Heart left ventricle (tissue), 16 donors: Measurements from ENCODE around the gene ZNF44. TPM values are rescaled to one million over a fixed set of nuclear protein-coding genes. Genes with fewer than 3 reads are reported as not detected.
A peak's percentile ranks its signal among the peaks of the same experiment; 100 is the strongest.

Experiments
- ATAC-seq, 4 donors: fragments of 200-7000 bp; cut with Tn5 transposase; one replicate each; pipeline ENCODE4 v1.9.1; 2020 to 2022; ENCODE audit warnings: moderate library complexity in 4 of 4, mild to moderate bottlenecking in 3 of 4, moderate number of reproducible peaks in 1 of 4
- DNase-seq, 5 donors: peaks; one replicate each; pipeline ENCODE4 v3.0.0-alpha.2; 2020
- H3K27ac ChIP-seq, 12 donors: fragments of 200-600 bp; sonication (generic) in 4 of 12; one replicate each; pipeline versions ENCODE4 v1.5.0 to v1.8.0; 2016 to 2022; ENCODE audit warnings: mild to moderate bottlenecking in 2 of 12
- H3K27me3 ChIP-seq, 9 donors: fragments of 200-600 bp; sonication (generic) in 2 of 9; one replicate each; pipeline versions ENCODE4 v1.5.1 to v1.8.0; 2016 to 2022; ENCODE audit warnings: mild to moderate bottlenecking in 3 of 9
- H3K36me3 ChIP-seq, 9 donors: fragments of 200-600 bp; sonication (generic) in 2 of 9; one replicate each; pipeline versions ENCODE4 v1.5.0 to v1.8.0; 2018 to 2022; ENCODE audit warnings: mild to moderate bottlenecking in 2 of 9
- H3K4me1 ChIP-seq, 12 donors: fragments of 200-600 bp; sonication (generic) in 4 of 12; one replicate each; pipeline versions ENCODE4 v1.5.0 to v1.8.0; 2016 to 2022; ENCODE audit warnings: mild to moderate bottlenecking in 3 of 12
- H3K4me3 ChIP-seq, 12 donors: fragments of 200-600 bp; sonication (generic) in 4 of 12; one replicate each; pipeline versions ENCODE4 v1.5.0 to v1.8.0; 2017 to 2022; ENCODE audit warnings: mild to moderate bottlenecking in 9 of 12, moderate library complexity in 4 of 12
- H3K9me3 ChIP-seq, 12 donors: fragments of 200-600 bp; sonication (generic) in 4 of 12; one replicate each; pipeline versions ENCODE4 v1.5.0 to v1.8.0; 2016 to 2022; ENCODE audit warnings: mild to moderate bottlenecking in 1 of 12
- CTCF ChIP-seq, 12 donors: fragments of 200-600 bp; sonication (generic) in 4 of 12; IDR thresholded peaks; one replicate each; pipeline versions ENCODE4 v1.5.0 to v1.8.0; 2018 to 2022; ENCODE audit warnings: antibody characterized with exemption in 12 of 12, mild to moderate bottlenecking in 5 of 12
- POLR2A ChIP-seq, 2 donors: fragments of 450-650 bp; IDR thresholded peaks; one replicate each; pipeline ENCODE4 v1.6.1; 2017; ENCODE audit warnings: antibody characterized with exemption in 2 of 2, mild to moderate bottlenecking in 2 of 2, moderate library complexity in 2 of 2
- WGBS, 4 donors: extraction: QIAGEN DNeasy Blood & Tissue Kit in 2 of 4; methylation state at CpG; one replicate each; pipeline versions ENCODE4 v1.1.5 to v1.1.7; 2013 to 2018; 5-methylcytosine and 5-hydroxymethylcytosine counted together
- intact Hi-C, 10 donors: fragments of 100-400 bp; cut with DNase I; formaldehyde crosslinking; loops; one replicate each; pipeline versions ENCODE4 v1.11.1 to v1.14.2; 2022
- polyA plus RNA-seq, 2 donors: library from polyadenylated mRNA; stranded (reverse); fragments of 200-250 nt; gene quantifications; one replicate each; pipeline ENCODE4 v1.2.3, GENCODE V29; 2013
- total RNA-seq, 9 donors: library from RNA; depleted of rRNA in 2 of 9; stranded (reverse); fragments of >200 nt in 2 of 9; fragmentation: NEBNext Ultra II Directional in 3 of 9; extraction: Animal tissue kit (Norgen Biotek cat#: 25700) in 3 of 9; gene quantifications; one replicate each; pipeline versions ENCODE4 v1.1.0 to v1.2.4, GENCODE V29; 2016 to 2023
- donor health status: ischemic (EF 13 %, LVEDD 7.1; RV severe dilation, severe dysfunction).
- donor health status: healthy with polysubstance abuse.
- donor health status: DM: no; HTN: yes; CAD: no.
- donor health status: DM: no; HTN: no; CAD: no.
- donor health status: ischemic (EF 25% LVEDD 6.9; RV normal size, moderate dysfunction).
- donor health status: ischemic (EF 25% LVEDD 5.7; RV mildly dilated, moderate dysfunction).
- donor health status: healthy.
- donor health status: DM: yes; HTN: yes; CAD: no.
- donor health status: ischemic (EF 35%, LVEDD 5.7; RV mildly dilated, moderate dysfunction).
- donor health status: nonischemic (EF 11% LVEDD 7.7; RV severe dilation, severe dysfunction).
- donor health status: DM: yes; HTN: yes; CAD: no.
- donor health status: PGD.
- donor health status: ischemic (EF 29% LVEDD 5.4; RV normal size, mild dysfunction).
- donor health status: nonischemic (EF 23%, LVEDD 6.1; RV moderate dilation, normal function).

ZNF44 gene
- total and polyA plus RNA-seq, 11 donors, result 4.3 to 13.7 (median 9.0) TPM

GRCh38 chr19:12230751-12231733 lies 63.6 kb downstream of the ZNF44 start:
- peaks cover 0 to 29% (median 6%) of the 10 kb centered on the region in 12 donors for H3K4me1 ChIP-seq
- ATAC-seq (peak; percentile 77 to 91 (median 88)), DNase-seq (peak in 4 of 5 donors; percentile 11 to 68 (median 50))
- H3K27ac ChIP-seq, result peak overlapping the region in 7 of 12 donors; percentile 4 to 54 (median 30)
- H3K27me3 ChIP-seq, result no peaks in the 10 kb centered on the region
- WGBS, 4 donors, result 68 to 90% (median 82%) methylated on average over 6 of the region's 6 CpGs
- peaks cover 0 to 22% (median 0%) of the 10 kb centered on the region in 12 donors for H3K9me3 ChIP-seq
- TF ChIP-seq POLR2A (IDR thresholded peaks at IDR 0.05) (no peak), CTCF (IDR thresholded peaks at IDR 0.05) (no peak)
- H3K36me3 ChIP-seq, result peaks cover 0 to 42% (median 13%) of the 10 kb centered on the region in 9 donors
- H3K4me3 ChIP-seq, result no peak overlapping the region
- intact Hi-C loops, result no loop called here

- H3K4me1 ChIP-seq, result peaks cover 0 to 29% (median 6%) of the 10 kb centered on the region in 12 donors
- ATAC-seq (peak; percentile 47 to 69 (median 62)), DNase-seq (peak in 1 of 5 donors; percentile 30)
- H3K27me3 ChIP-seq, result no peaks in the 10 kb centered on the region
- WGBS, 4 donors, result 50 to 68% (median 68%) methylated on average over 3 of the region's 3 CpGs
- H3K27ac ChIP-seq, result peak overlapping the region in 8 of 12 donors; percentile 5 to 54 (median 32)
- H3K36me3 ChIP-seq, result peaks cover 0 to 53% (median 13%) of the 10 kb centered on the region in 9 donors
- H3K4me3 ChIP-seq, result no peak overlapping the region
- peaks cover 0 to 22% (median 0%) of the 10 kb centered on the region in 12 donors for H3K9me3 ChIP-seq
- intact Hi-C loops, result no loop called here
- TF ChIP-seq POLR2A (IDR thresholded peaks at IDR 0.05) (no peak), CTCF (IDR thresholded peaks at IDR 0.05) (no peak)
Measured at GRCh38 chr19:12229990-12230389, 64.7 kb downstream of the ZNF44 start.

GRCh38 chr19:12224676-12225075 lies 70.0 kb downstream of the ZNF44 start:
- no peaks in the 10 kb centered on the region for H3K27me3 ChIP-seq
- DNase-seq, result no peak
- H3K9me3 ChIP-seq, result peaks cover 0 to 19% (median 0%) of the 10 kb centered on the region in 12 donors
- no peak for ATAC-seq
- H3K4me1 ChIP-seq, result peaks cover 0 to 7% (median 0%) of the 10 kb centered on the region in 12 donors
- H3K27ac ChIP-seq, result no peak overlapping the region
- intact Hi-C loops, result no loop called here
- TF ChIP-seq CTCF (IDR thresholded peaks at IDR 0.05) (no peak), POLR2A (IDR thresholded peaks at IDR 0.05) (no peak)
- H3K36me3 ChIP-seq, result peaks cover 0 to 38% (median 5%) of the 10 kb centered on the region in 9 donors
- no peak overlapping the region for H3K4me3 ChIP-seq
- WGBS, 4 donors, result 89 to 96% (median 93%) methylated on average over 6 of the region's 6 CpGs

- H3K4me3 ChIP-seq, result no peak overlapping the region
- H3K27ac ChIP-seq, result no peak overlapping the region
- TF ChIP-seq CTCF (IDR thresholded peaks at IDR 0.05) (no peak), POLR2A (IDR thresholded peaks at IDR 0.05) (no peak)
- DNase-seq (no peak), ATAC-seq (no peak)
- H3K36me3 ChIP-seq, result peaks cover 0 to 43% (median 4%) of the 10 kb centered on the region in 9 donors
- H3K4me1 ChIP-seq, result no peaks in the 10 kb centered on the region
- intact Hi-C loops, result no loop called here
- peaks cover 0 to 34% (median 7%) of the 10 kb centered on the region in 12 donors for H3K9me3 ChIP-seq
- no peaks in the 10 kb centered on the region for H3K27me3 ChIP-seq
- 90 to 95% (median 92%) methylated on average over 1 of the region's 1 CpG for WGBS, 4 donors
Measured at GRCh38 chr19:12222980-12223630, 71.6 kb downstream of the ZNF44 start.
